HCT116 (cell line): ENCODE results near the gene MERTK.

ENCODE experiments used
- CBX3 ChIP-seq: IDR thresholded peaks from 2 replicates; pipeline ENCODE4 v1.6.1; 2012; ENCODE audit warnings: low read depth
- JUND ChIP-seq: IDR thresholded peaks from 2 replicates; pipeline ENCODE4 v1.6.1; 2012
- POLR2A ChIP-seq: IDR thresholded peaks from 2 replicates; pipeline ENCODE4 v1.7.0; 2011; ENCODE audit warnings: borderline replicate concordance; ENCODE audit not compliant: insufficient read depth, insufficient read length; ENCODE audit errors: extremely low read depth
- POLR2AphosphoS5 ChIP-seq: IDR thresholded peaks from 2 replicates; pipeline ENCODE4 v1.6.1; 2011; ENCODE audit warnings: mild to moderate bottlenecking, low read depth, low read length, moderate library complexity
- SIN3A ChIP-seq: IDR thresholded peaks from 2 replicates; pipeline ENCODE4 v1.6.1; 2012; ENCODE audit warnings: low read depth
- YY1 ChIP-seq: IDR thresholded peaks from 2 replicates; pipeline ENCODE4 v1.6.1; 2011; ENCODE audit warnings: low read length, low read depth, moderate library complexity, mild to moderate bottlenecking; ENCODE audit not compliant: insufficient replicate concordance; ENCODE audit errors: extremely low read depth
- TF ChIP-seq, protein P1 (sequence below), 3 experiments: fragments of 200-600 bp in 1 of 3; sonication (generic) in 1 of 3; IDR thresholded peaks in 2 of 3; conservative IDR thresholded peaks in 1 of 3; 2 replicates each; pipeline ENCODE4 v1.5.1; 2012 to 2017; ENCODE audit warnings: low read depth in 2 of 3, low read length in 2 of 3, antibody characterized with exemption in 1 of 3, borderline replicate concordance in 1 of 3, control low read depth in 1 of 3, mild to moderate bottlenecking in 1 of 3, mixed read lengths in 1 of 3, mixed run types in 1 of 3, moderate library complexity in 1 of 3; ENCODE audit not compliant: insufficient read depth in 1 of 3

DNA sequence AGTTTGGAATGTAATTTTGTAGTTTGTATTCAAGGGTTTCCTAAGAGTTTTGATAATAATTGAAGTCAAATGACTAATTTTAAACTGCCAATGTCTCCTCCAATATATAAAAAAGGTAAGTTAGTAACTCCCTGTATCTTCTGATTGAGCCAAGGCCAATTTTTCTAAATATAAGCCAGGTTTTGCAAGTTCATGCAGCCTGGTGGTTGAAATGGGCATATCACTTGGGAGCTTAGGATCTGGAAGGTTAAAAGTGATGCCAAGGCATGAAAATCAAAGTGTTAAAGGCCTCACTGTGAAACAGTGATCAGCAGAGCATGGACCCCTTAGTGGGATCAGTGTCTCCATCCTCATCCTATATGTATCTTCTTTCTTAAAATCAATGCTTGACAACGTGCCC is 60.5 kb downstream of the MERTK start:
- TF ChIP-seq JUND (no peak), POLR2A (no peak), CBX3 (no peak), SIN3A (no peak), YY1 (no peak), POLR2AphosphoS5 (no peak)
- TF ChIP-seq, protein P1, sequence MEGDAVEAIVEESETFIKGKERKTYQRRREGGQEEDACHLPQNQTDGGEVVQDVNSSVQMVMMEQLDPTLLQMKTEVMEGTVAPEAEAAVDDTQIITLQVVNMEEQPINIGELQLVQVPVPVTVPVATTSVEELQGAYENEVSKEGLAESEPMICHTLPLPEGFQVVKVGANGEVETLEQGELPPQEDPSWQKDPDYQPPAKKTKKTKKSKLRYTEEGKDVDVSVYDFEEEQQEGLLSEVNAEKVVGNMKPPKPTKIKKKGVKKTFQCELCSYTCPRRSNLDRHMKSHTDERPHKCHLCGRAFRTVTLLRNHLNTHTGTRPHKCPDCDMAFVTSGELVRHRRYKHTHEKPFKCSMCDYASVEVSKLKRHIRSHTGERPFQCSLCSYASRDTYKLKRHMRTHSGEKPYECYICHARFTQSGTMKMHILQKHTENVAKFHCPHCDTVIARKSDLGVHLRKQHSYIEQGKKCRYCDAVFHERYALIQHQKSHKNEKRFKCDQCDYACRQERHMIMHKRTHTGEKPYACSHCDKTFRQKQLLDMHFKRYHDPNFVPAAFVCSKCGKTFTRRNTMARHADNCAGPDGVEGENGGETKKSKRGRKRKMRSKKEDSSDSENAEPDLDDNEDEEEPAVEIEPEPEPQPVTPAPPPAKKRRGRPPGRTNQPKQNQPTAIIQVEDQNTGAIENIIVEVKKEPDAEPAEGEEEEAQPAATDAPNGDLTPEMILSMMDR (IDR thresholded peaks at IDR 0.05 in 2 of 3, conservative IDR thresholded peaks at IDR 0.05 in 1 of 3; ENCODE audit: borderline replicate concordance in 1 of 3, insufficient read depth in 1 of 3, low read depth in 2 of 3, low read length in 2 of 3): peak in 2 of 3 experiments; percentile 32 to 34; a peak in 4 of 6 replicates
